Colonic mucosa (tissue), 4 donors: ENCODE measurements around the gene SWAP70. TPM values are rescaled to one million over a fixed set of nuclear protein-coding genes. Genes with fewer than 3 reads are reported as not detected.

Experiments
- DNase-seq: peaks from one replicate; pipeline ENCODE4 v3.0.0-alpha.2; 2020
- H3K27ac ChIP-seq: fragments of 200-600 bp; one replicate; pipeline ENCODE4 v1.8.0; 2021
- H3K27me3 ChIP-seq: fragments of 200-600 bp; one replicate; pipeline ENCODE4 v1.8.0; 2021
- H3K36me3 ChIP-seq: fragments of 200-600 bp; one replicate; pipeline ENCODE4 v1.8.0; 2021
- H3K4me1 ChIP-seq: fragments of 200-600 bp; one replicate; pipeline ENCODE4 v1.8.0; 2021; ENCODE audit warnings: mild to moderate bottlenecking
- H3K4me3 ChIP-seq: fragments of 200-600 bp; one replicate; pipeline ENCODE4 v1.8.0; 2021
- H3K9ac ChIP-seq, 2 donors: one replicate each; pipeline ENCODE4 v1.7.0; 2013; ENCODE audit warnings: control low read depth in 2 of 2, low read depth in 2 of 2, low read length in 2 of 2
- H3K9me3 ChIP-seq: fragments of 200-600 bp; one replicate; pipeline ENCODE4 v1.8.0; 2021
- intact Hi-C: fragments of 100-400 bp; cut with DNase I; formaldehyde crosslinking; loops from one replicate; pipeline ENCODE4 v1.14.1; 2022
- total RNA-seq, 2 donors: library from RNA; stranded (reverse); fragmentation: NEBNext Ultra II Directional in 1 of 2; extraction: Animal tissue kit (Norgen Biotek cat#: 25700) in 1 of 2; gene quantifications; one replicate each; pipeline ENCODE4 v1.2.1, GENCODE V29; 2021
- TF ChIP-seq, protein P1 (sequence below): fragments of 200-600 bp; IDR thresholded peaks from one replicate; pipeline ENCODE4 v1.8.0; 2022; ENCODE audit warnings: antibody characterized with exemption, mild to moderate bottlenecking
- donor health status: healthy.
- donor health status: DM: no; HTN: no; CAD: no.
- donor health status: DM: no; HTN: no; CAD: no.

The SWAP70 gene
- total RNA-seq, 2 donors from 2014 or later = 13.1 to 21.2 TPM

DNA sequence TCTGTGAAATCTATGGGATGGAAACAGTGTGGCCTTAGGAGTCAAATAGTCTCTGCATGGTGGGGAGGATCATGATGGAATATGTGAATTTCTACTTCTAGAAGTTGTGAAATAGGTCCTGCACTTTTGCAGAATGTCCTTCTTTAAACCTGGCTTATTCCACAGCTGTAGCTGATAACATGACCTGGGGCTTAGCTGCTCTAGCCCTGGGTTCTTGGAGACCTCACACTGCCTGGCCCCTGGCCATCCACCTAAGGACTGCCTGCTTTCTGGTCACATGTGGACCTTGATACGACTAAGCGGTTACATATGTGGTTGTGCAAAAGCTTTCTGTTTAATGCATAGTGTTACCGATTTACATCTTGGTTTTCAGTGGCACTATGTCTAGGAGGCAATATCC lies 88.2 kb downstream of the SWAP70 start:
- intact Hi-C loops = loop anchor here (10.0 kb wide), 1 partner anchor 217 kb away; no protein-coding TSS in a partner anchor

DNA sequence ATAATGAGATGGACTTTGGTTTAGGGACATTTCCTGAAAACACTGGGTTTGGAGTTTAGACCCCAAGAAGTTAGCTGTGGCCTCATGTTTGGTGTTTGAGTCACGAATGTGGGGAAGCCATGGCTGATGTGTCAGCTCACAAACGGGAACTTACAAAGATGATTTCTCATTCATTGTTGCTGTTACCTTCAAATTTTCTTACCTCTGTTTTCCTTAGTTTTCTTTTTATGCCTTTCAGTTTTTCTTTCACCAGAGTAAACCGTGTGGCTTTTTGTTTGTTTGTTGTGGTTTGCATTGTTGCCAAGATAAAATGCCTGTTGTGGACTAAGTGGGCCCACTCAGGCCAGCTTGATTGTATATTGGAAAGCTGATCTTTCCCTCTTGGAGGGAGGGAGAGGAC lies 89.1 kb downstream of the SWAP70 start:
- H3K9ac ChIP-seq = no peak overlapping the region
- H3K4me3 ChIP-seq = no peak overlapping the region
- H3K9me3 ChIP-seq = no peaks in the 10 kb centered on the region
- intact Hi-C loops = loop anchor here (10.0 kb wide), 1 partner anchor 218 kb away; no protein-coding TSS in a partner anchor
- TF ChIP-seq, protein P1, sequence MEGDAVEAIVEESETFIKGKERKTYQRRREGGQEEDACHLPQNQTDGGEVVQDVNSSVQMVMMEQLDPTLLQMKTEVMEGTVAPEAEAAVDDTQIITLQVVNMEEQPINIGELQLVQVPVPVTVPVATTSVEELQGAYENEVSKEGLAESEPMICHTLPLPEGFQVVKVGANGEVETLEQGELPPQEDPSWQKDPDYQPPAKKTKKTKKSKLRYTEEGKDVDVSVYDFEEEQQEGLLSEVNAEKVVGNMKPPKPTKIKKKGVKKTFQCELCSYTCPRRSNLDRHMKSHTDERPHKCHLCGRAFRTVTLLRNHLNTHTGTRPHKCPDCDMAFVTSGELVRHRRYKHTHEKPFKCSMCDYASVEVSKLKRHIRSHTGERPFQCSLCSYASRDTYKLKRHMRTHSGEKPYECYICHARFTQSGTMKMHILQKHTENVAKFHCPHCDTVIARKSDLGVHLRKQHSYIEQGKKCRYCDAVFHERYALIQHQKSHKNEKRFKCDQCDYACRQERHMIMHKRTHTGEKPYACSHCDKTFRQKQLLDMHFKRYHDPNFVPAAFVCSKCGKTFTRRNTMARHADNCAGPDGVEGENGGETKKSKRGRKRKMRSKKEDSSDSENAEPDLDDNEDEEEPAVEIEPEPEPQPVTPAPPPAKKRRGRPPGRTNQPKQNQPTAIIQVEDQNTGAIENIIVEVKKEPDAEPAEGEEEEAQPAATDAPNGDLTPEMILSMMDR = no peak
- H3K27me3 ChIP-seq = no peaks in the 10 kb centered on the region
- H3K27ac ChIP-seq = no peak overlapping the region
- H3K4me1 ChIP-seq = peaks cover 4% of the 10 kb centered on the region
- no peak for DNase-seq
- no peaks in the 10 kb centered on the region for H3K36me3 ChIP-seq

More for the DNA sequence above, 88.2 kb downstream of the SWAP70 start:
- Histone ChIP-seq H3K4me3 (no peak overlapping the region), H3K9ac (no peak overlapping the region), H3K27ac (no peak overlapping the region), H3K4me1 (peaks cover 4% of the 10 kb centered on the region), H3K27me3 (no peaks in the 10 kb centered on the region), H3K36me3 (no peaks in the 10 kb centered on the region), H3K9me3 (no peaks in the 10 kb centered on the region)
- no peak for DNase-seq
- TF ChIP-seq, protein P1 = no peak

DNA sequence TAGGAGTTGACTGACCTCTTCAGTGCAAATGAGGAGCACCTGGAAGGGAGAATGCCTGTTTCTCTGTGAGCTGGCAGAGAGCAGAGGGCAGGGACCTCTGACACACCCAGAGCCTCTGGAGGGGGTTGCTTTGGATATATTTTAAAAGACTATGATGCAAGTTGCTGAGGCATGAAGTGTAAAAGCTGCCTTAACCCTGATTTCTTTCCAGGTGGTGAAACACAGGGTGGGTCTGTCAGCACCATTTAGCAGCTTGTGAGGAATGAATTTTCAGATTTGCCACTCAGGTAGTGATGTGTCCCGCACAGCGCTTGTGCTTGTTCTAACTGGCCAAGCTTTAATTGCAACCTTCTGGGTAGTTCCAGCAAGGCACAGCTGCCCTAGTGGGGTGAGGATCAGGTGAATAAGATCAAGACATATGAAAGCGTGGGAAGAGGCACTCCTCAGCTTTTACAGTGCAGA lies 90.2 kb downstream of the SWAP70 start:
- Histone ChIP-seq H3K9ac (no peak overlapping the region), H3K9me3 (no peaks in the 10 kb centered on the region), H3K27ac (no peak overlapping the region), H3K4me3 (no peak overlapping the region), H3K36me3 (no peaks in the 10 kb centered on the region), H3K27me3 (no peaks in the 10 kb centered on the region), H3K4me1 (peaks cover 7% of the 10 kb centered on the region)
- no peak for DNase-seq
- intact Hi-C loops = loop anchor here (10.0 kb wide), 1 partner anchor 219 kb away; no protein-coding TSS in a partner anchor
- TF ChIP-seq, protein P1 = no peak

DNA sequence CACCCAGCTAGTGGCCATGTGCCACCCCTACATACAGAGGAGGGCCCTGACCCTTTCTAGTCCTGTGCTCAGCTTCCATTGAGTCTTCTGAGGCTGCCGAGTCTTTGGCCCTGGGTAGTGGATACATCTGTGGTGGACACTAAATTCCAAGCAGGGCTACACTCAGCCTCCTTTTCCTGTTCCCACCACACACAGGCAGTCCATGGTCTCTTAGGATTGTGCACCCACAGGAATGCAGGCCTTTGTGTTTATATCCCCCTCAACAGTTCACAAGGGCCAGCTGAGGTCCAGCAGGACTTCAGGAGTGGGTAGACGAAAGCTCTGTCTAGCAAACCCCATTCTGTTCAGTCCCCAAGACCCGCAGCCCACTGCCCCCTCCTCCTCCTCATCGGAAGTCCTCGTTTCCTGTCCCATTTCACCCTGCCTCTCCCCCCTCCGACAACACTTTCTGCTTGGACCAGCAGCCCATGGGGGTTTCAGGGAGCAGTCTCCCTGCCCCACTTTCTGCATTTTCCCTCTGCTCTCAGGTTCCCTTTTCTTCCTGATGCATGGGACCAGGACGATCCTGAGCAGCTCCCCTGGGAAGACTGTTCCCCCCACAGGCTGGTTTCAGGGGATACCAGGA lies 91.8 kb downstream of the SWAP70 start:
- DNase-seq = no peak

DNA sequence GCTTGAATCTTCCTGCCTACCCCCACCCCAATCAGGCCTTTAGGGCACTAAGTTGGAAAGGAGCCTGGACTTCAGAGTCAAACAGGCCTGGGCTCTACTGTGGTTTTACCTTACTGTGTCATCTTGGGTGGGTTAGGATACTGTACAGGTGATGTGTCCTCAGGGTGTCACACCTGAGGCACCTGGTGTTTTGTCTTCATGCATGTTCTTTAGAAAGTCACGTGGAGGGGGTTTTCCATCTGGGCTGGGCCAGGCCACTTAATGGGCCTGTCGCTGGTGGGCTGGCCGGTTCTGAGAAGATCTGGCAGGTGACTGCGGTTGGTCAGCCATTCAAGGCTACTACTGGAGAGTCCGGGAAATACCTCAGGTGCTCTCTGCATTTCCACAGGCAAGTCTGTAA lies 92.6 kb downstream of the SWAP70 start:
- H3K9me3 ChIP-seq = no peaks in the 10 kb centered on the region
- no peak for DNase-seq
- H3K9ac ChIP-seq = no peak overlapping the region
- H3K27ac ChIP-seq = no peak overlapping the region
- H3K4me1 ChIP-seq = peaks cover 14% of the 10 kb centered on the region
- no peaks in the 10 kb centered on the region for H3K36me3 ChIP-seq
- H3K4me3 ChIP-seq = no peak overlapping the region
- TF ChIP-seq, protein P1 = no peak
- intact Hi-C loops = loop anchor here (5.0 to 10.0 kb wide), 3 partner anchors 216 to 566 kb away; no protein-coding TSS in a partner anchor
- no peaks in the 10 kb centered on the region for H3K27me3 ChIP-seq

More for the DNA sequence above, 91.8 kb downstream of the SWAP70 start:
- intact Hi-C loops = loop anchor here (5.0 to 10.0 kb wide), 3 partner anchors 217 to 567 kb away; no protein-coding TSS in a partner anchor
- Histone ChIP-seq H3K9me3 (no peaks in the 10 kb centered on the region), H3K4me1 (peaks cover 14% of the 10 kb centered on the region), H3K9ac (no peak overlapping the region), H3K4me3 (no peak overlapping the region), H3K27me3 (no peaks in the 10 kb centered on the region), H3K36me3 (no peaks in the 10 kb centered on the region), H3K27ac (no peak overlapping the region)
- TF ChIP-seq, protein P1 = no peak
